GM18499 (cell line): Measurements from ENCODE around the gene NUTM1.

Experiments used
- ATAC-seq: cut with Tn5 transposase; IDR thresholded peaks from one replicate; pipeline ENCODE4 v1.9.1; 2021; ENCODE audit warnings: moderate number of reproducible peaks; ENCODE audit not compliant: insufficient read depth, unreplicated experiment

Gene NUTM1

GRCh38 chr15:34342737-34343575 lies at the start of gene NUTM1, which contains the start of gene NOP10:
Gene NUTM1 (plus strand): TSS chr15:34343315. CDS start chr15:34343697, 382 bp downstream.
Gene NOP10 (minus strand): TSS chr15:34343136. CDS start chr15:34343073, 63 bp downstream.
- ATAC-seq = peak; percentile 71

- ATAC-seq = no peak
Observed at GRCh38 chr15:34297059-34297458, 46.1 kb upstream of the NUTM1 start.

DNA sequence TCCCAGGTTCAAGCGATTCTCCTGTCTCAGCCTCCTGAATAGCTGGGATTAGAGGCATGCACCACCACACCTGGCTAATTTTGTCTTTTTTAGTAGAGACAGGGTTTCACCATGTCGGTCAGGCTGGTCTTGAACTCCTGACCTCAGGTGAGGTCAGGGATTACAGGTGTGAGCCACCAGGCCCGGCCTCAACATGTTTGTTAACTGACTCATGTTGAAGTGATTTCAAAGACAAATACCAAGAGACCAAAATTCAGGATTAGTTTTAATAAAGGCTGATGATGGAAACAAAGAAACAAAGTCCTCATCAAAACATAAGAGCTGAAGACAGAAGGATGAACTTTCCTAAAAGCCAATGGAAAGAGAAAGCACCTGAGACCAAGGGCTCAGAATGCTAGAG lies 42.1 kb upstream of the NUTM1 start:
- no peak for ATAC-seq

GRCh38 chr15:34304613-34305012 lies 38.5 kb upstream of the NUTM1 start:
- ATAC-seq = no peak

- no peak for ATAC-seq
Observed at GRCh38 chr15:34311563-34311962, 31.6 kb upstream of the NUTM1 start.

DNA sequence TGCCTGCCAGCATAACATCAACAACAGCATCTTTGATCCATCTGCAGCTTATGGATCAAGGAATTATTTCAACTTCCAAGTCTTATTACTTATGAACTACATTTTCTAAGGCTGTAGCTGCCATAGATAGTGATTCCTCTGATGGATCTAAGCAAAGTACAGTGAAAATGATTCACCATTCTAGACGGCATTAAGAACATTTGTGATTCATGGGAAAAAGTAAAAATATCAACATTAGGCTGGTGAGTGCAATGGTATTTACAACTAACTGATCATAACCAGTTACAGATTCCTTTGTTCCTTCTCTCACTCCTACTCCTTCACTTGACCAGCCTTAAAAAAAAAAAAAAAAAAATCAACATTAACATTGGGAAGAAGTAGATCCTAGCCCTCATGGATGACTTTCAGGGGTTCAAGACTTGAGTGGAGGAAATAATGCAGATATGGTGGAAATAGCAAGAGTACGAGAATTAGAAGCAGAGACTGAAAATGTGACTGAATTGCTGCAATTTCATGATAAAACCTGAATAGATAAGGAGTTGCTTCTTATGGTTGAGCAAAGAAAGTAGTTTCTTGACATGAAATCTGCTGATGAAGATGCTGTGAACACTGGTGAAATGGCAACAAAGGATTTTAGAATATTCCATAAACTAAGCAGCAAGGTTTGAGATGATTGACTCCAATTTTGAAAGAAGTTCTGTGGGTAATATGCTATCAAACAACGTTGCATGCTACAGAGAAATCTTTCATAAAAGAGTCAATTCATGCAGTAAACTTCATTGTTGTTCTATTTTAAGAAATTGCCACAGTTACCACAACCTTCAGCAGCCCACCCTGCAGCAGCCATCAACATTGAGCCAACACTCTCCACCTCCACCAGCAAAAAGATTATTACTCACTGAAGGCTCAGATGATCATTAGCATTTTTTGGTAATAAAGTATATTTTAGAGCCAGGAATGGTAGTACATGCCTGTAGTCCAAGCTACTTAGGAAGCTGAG lies 28.3 kb upstream of the NUTM1 start:
- ATAC-seq = no peak

- peak; percentile 62 for ATAC-seq
Observed at GRCh38 chr15:34318277-34319079, 24.6 kb upstream of the NUTM1 start.

DNA sequence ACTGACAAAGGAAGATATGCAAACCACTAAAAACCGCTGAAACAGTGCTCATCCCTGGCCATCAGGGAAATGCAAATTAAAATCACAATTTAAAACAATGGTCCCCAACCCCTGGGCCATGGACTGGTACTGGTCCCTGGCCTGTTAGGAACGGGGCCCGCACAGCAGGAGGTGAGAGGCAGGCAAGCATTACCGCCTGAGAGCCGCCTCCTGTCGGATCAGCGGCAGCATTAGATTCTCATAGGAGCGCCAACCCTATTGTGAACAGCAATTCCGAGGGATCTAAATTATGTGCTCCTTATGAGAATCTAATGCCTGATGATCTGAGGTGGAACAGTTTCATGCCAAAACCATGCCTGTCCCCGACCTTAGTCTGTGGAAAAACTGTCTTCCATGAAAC lies 19.9 kb upstream of the NUTM1 start:
- ATAC-seq = no peak

DNA sequence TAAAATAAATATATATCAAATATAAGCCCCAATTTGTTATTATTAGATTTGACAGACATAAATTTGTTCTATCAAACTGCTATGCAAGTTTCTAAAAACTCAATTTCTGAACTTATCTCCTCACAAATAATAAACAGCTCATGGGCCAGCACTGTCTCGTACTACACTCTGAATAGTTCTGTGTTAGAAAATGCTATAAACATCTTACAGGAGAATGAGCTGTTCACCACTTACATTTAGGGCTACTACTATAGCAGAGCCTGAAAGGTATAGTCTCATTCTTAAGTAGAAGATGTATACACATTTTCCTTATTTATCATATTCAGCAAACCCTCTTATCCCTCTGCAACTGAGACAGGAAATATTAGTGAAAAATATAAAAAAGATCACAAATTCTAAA lies 18.2 kb upstream of the NUTM1 start:
- ATAC-seq = no peak

DNA sequence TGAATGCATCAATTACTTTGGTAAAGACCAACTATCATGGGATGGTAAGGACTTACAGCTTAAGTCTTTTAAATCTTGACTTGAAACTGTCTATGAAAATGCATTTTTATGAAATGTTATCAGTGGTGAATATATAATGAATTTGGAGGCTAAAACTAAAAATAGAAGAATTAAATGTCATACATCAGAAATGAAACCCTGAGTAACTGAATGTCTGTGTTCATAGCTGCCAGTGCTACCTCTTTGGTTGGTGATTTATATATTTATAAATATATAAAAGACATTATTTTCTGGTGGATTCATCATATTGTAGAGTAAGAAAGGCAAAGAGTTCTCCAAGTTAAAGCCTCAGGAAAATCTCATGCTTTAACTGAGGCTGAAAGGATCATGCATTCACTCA lies 17.7 kb upstream of the NUTM1 start:
- no peak for ATAC-seq

GRCh38 chr15:34327906-34328305 lies 15.2 kb upstream of the NUTM1 start:
- ATAC-seq = no peak

- no peak for ATAC-seq
Observed at GRCh38 chr15:34329006-34329405, 14.1 kb upstream of the NUTM1 start.

DNA sequence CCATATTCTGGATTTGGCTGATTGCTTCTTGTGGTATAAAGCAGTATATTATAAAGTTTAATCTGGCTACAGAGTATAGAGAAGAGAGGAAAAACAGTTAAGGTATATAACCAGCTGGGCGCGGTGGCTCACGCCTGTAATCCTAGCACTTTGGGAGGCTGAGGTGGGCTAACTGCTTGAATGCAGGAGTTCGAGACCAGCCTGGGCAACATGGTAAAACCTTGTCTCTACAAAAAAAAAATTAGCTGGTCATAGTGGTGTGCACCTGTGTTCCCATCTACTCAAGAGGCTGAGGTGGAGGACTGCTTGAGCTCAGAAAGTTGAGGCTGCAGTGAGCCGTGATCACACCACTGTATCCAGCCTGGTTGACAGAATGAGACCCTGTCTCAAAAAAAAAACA lies 12.8 kb upstream of the NUTM1 start:
- ATAC-seq = no peak

- ATAC-seq = no peak
Observed at GRCh38 chr15:34331809-34332208, 11.3 kb upstream of the NUTM1 start.

DNA sequence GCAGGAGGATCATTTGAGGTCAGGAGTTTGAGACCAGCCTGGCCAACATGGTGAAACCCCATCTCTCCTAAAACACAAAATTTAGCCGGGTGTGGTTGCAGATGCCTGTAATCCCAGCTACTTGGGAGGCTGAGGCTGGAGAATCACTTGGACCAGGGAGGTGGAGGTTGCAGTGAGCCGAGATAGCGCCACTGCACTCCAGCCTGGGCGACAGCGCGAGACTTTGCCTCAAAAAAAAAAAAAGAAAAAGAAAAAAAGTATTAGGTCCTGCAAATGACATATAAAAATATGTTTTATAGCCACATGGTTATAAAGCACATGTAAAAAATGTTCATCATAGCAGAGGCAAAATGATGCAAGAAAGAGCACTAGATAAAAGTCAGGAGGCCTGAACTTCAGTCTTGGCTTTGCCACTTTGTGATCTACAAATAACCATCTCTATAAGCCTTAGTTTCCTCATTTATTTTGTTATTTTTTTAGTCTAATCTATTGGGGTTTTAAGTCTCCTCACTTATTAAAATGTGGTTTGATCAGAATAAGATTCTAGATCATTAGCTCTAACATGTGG lies 10.5 kb upstream of the NUTM1 start:
- no peak for ATAC-seq

DNA sequence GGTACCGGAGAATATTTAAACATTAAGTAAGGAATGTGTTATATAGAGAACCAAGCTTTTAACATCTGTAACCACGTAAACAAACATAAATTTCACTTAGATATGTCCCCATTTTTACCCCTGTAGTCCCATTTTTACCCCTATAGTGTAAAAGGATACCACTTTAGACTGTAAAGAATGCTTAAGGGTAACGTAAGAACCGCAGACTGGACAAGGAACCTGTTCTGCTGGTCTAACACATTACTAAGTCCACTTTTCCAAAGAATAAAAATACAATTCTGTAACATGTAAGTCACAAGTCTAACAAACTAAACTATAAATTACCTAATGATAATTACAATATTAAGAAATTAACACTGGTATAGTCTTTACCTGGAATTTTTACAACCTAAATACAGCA lies 8.4 kb upstream of the NUTM1 start:
- no peak for ATAC-seq

DNA sequence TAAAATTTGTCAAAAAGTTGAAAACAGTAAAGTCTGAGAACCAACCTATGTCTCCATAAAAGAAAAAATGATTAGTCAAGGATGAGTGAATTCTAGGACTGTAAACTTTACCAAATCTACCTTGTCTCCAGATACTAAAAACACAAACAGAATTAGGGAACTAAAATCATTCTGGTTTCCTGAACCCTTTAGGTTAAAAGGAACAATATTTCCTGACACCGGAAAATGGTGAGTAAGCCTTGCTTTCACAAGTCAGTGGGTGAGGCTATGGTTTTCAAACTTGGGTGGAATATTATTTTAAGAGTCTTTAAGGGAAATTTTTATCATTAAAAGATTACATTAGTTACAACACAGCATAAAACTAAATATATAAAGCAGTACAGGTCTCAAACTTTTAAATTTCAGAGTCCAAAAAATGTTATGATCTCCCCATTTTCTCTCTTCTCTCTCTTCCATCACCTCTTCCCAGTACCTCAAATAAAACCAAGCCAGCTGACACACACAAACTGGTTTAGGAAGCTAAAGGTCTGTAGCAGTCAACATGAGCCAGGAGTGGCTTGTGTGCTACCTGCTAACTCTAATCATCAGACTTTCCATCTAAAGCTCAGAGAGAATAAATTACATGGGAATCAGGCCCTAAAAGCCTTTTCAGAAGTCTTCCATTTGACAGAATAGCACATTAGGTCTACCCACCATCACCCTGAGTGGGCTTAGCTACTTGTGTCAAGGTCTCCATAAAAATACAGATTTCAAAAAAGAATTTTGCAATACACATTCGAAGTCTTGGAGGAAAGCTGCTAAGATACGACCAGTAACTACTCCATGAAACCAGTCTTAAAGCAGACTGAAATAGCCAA lies 7.7 kb upstream of the NUTM1 start:
- ATAC-seq = no peak

DNA sequence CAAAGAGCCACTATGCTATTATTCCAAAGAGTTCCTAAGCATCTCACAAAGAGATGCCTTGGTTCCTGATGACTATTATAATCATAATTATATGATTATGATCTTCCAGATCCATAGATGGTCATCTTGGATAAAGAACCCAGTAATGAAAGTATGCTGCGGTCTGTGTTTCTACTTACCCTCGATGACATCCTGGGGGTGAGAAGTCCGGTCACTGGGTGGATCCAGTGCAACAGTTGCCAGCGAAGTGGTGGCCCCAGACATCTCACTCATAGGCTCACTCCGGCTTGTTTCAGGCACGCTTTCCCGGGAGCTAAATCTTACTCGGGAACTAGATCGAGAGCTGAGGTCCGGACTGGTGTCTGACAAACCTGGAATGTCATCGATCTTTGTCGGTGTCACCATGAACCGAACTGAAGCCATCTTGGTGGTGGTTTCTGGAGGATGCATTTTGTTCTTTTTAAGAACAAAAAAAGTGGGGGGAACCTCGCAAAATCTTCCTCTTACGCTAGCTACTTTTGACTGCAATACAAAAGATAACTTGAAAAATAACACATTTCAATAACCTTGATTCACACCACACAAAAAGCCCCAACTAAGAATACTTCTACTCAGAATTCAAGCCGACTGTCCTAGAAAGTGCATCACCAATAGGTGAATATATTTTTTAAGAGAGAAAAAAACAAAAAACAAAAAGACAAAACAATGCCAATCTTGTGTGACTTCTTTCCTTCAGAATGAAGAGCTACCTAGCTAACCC lies 6.7 kb upstream of the NUTM1 start:
- ATAC-seq = no peak
